Panc1 (cell line): ENCODE results near the gene SRCIN1.

Source experiments
- CTCF ChIP-seq: fragments of 450-650 bp; IDR thresholded peaks from 2 replicates; pipeline ENCODE4 v1.5.1; 2017; ENCODE audit warnings: mild to moderate bottlenecking
- POLR2AphosphoS5 ChIP-seq: IDR thresholded peaks from 2 replicates; pipeline ENCODE4 v1.6.1; 2012; ENCODE audit warnings: mild to moderate bottlenecking, low read depth, low read length, moderate library complexity
- REST ChIP-seq, 2 experiments: IDR thresholded peaks; 2 replicates each; pipeline ENCODE4 v1.6.1; 2011 to 2012; ENCODE audit warnings: low read depth in 2 of 2, control low read depth in 1 of 2, low read length in 1 of 2, mild to moderate bottlenecking in 1 of 2, moderate library complexity in 1 of 2; ENCODE audit not compliant: insufficient read depth in 1 of 2
- TCF7L2 ChIP-seq: IDR thresholded peaks from 2 replicates; pipeline ENCODE4 v1.6.1; 2011; ENCODE audit warnings: mild to moderate bottlenecking, low read depth, low read length, inconsistent platforms

DNA sequence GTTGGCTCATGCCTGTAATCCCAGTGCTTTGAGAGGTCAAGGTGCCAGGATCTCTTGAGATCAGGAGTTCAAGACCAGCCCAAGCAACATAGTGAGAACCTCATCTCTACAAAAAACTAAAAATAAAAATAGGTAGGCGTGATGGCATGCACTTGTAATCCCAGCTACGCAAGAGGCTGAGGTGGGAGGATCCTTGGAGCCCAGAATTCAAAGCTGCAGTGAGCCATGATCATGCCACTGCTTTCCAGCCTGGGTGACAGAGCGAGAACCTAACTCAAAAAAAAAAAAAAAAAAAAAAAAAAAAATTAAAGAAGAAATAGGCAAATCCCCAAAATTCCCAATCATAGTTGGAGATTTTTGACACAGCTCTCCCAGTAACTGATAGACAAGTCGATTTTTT, 32.2 kb upstream of the SRCIN1 start:
- TF ChIP-seq CTCF (no peak), TCF7L2 (no peak), POLR2AphosphoS5 (no peak), REST (IDR thresholded peaks at IDR 0.05; ENCODE audit: insufficient read depth in 1 of 2, low read depth in 2 of 2, low read length in 1 of 2) (no peak)
